Bronchial epithelial cell (primary cell): ENCODE measurements around the gene ARID3A. TPM values are rescaled to one million over a fixed set of nuclear protein-coding genes. Genes with fewer than 3 reads are reported as not detected.

Source experiments
- DNase-seq: peaks from one replicate; pipeline ENCODE4 v3.0.0-alpha.2; 2010; ENCODE audit warnings: low read depth
- FAIRE-seq: peaks from 2 replicates; lab custom pipeline; 2011; peaks lifted over from hg19 to GRCh38; lab: Jason Lieb, UNC
- H3K27me3 ChIP-seq: 2 replicates; pipeline ENCODE4 v1.5.1; 2011; ENCODE audit warnings: low read length; ENCODE audit not compliant: control insufficient read depth, insufficient read depth
- H3K36me3 ChIP-seq: 2 replicates; pipeline ENCODE4 v1.5.1; 2011; ENCODE audit warnings: low read length; ENCODE audit not compliant: control insufficient read depth, insufficient read depth
- H3K4me3 ChIP-seq: 2 replicates; pipeline ENCODE4 v1.5.1; 2011; ENCODE audit warnings: mild to moderate bottlenecking, low read depth, low read length, control low read depth
- CTCF ChIP-seq: IDR thresholded peaks from 2 replicates; pipeline ENCODE4 v1.5.1; 2011; ENCODE audit warnings: mild to moderate bottlenecking, moderate library complexity, low read length, control low read depth, inconsistent platforms; ENCODE audit not compliant: insufficient read depth, severe bottlenecking
- total RNA-seq: library from RNA; depleted of rRNA; stranded (reverse); fragments of >200 nt; gene quantifications from 2 replicates; pipeline ENCODE4 v1.2.1, GENCODE V29; 2014

Gene ARID3A
- total RNA-seq, 1 donor from 2014 or later: 15.8 TPM

- Histone ChIP-seq H3K4me3 (no peak overlapping the region), H3K36me3 (peaks cover 23% of the 10 kb centered on the region), H3K27me3 (no peaks in the 10 kb centered on the region)
- FAIRE-seq (no peak), DNase-seq (no peak)
- no peak for TF ChIP-seq CTCF
Observed at GRCh38 chr19:991174-991931, 65.5 kb downstream of the ARID3A start.

DNA sequence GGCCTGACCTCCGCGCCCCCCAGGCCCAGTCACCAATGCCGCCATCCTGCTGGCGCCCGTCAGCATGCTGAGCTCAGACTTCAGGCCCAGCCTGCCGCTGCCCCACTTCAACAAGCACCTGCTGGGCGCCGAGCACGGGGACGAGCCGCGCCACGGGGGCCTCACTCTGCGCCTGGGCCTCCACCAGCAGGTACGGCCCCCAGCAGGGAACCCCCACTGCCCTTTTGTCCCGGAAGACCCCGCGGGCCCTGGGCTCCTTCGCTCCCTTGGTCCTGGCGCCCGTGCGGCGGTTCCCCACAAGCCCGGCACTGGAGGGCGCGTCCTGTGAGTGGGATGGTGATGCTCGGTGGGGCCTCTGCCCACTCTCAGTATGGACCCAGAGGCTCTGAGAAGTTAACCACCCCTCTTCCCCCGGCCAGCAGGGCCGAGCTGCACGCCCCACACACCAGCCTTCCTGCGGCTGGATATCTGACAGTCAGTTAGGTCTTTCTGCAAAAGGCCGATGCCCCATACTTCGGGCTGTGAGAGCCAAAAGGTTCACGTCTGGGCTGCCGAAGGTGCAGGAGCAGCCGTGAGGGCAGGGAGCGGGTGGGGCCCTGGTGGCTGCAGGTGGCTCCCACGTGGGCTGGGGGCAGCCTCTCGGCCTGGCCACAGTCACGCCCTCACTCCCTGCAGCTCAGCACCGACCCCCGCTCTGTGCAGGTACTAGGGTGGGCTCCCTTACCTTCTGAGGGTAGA, 66.3 kb downstream of the ARID3A start:
- no peak for FAIRE-seq
- peaks cover 18% of the 10 kb centered on the region for H3K36me3 ChIP-seq

GRCh38 chr19:992670-993055, 66.8 kb downstream of the ARID3A start:
- FAIRE-seq: no peak
- H3K36me3 ChIP-seq: peaks cover 16% of the 10 kb centered on the region
- DNase-seq: no peak
- H3K4me3 ChIP-seq: no peak overlapping the region
- H3K27me3 ChIP-seq: peaks cover 2% of the 10 kb centered on the region
- TF ChIP-seq CTCF: no peak

More for the DNA sequence above, 66.3 kb downstream of the ARID3A start:
- Histone ChIP-seq H3K4me3 (no peak overlapping the region), H3K27me3 (no peaks in the 10 kb centered on the region)
- no peak for TF ChIP-seq CTCF
- no peak for DNase-seq

- DNase-seq (no peak), FAIRE-seq (no peak)
- Histone ChIP-seq H3K4me3 (no peak overlapping the region), H3K36me3 (peaks cover 13% of the 10 kb centered on the region), H3K27me3 (peaks cover 3% of the 10 kb centered on the region)
- no peak for TF ChIP-seq CTCF
Observed at GRCh38 chr19:993361-993830, 67.6 kb downstream of the ARID3A start.

- Histone ChIP-seq H3K4me3 (no peak overlapping the region), H3K36me3 (peaks cover 12% of the 10 kb centered on the region), H3K27me3 (peaks cover 5% of the 10 kb centered on the region)
- FAIRE-seq (no peak), DNase-seq (no peak)
- TF ChIP-seq CTCF: no peak
Observed at GRCh38 chr19:993831-994393, 68.1 kb downstream of the ARID3A start.
